MM.1S (cell line): ENCODE results near the gene HS6ST3.

Source experiments
- DNase-seq: peaks from one replicate; pipeline ENCODE4 v3.0.0-alpha.2; 2015
- H2AFZ ChIP-seq: fragments of 300-600 bp; sonication (generic); 2 replicates; pipeline ENCODE4 v1.6.0; 2016; ENCODE audit warnings: antibody characterized with exemption, low read length
- H3F3A ChIP-seq: fragments of 300-600 bp; sonication (generic); 2 replicates; pipeline ENCODE4 v1.6.1; 2016; ENCODE audit warnings: mild to moderate bottlenecking, antibody characterized with exemption, low read length, moderate library complexity, mixed read lengths; ENCODE audit not compliant: insufficient read depth
- H3K27ac ChIP-seq: fragments of 300-600 bp; sonication (generic); 2 replicates; pipeline ENCODE4 v1.5.1; 2016; ENCODE audit warnings: mild to moderate bottlenecking, low read length
- H3K27me3 ChIP-seq: fragments of 300-600 bp; sonication (generic); replicated peaks from 2 replicates; pipeline ENCODE4 v1.6.0; 2016; ENCODE audit warnings: low read length; ENCODE audit not compliant: insufficient read depth
- H3K36me3 ChIP-seq: fragments of 300-600 bp; sonication (generic); replicated peaks from 2 replicates; pipeline ENCODE4 v1.6.1; 2016; ENCODE audit warnings: mild to moderate bottlenecking, low read length, mixed read lengths; ENCODE audit not compliant: insufficient read depth
- H3K4me1 ChIP-seq: fragments of 300-600 bp; sonication (generic); 2 replicates; pipeline ENCODE4 v1.6.1; 2016; ENCODE audit warnings: low read length, mixed read lengths
- H3K4me2 ChIP-seq: fragments of 300-600 bp; sonication (generic); 2 replicates; pipeline ENCODE4 v1.6.0; 2016; ENCODE audit warnings: low read depth, low read length
- H3K4me3 ChIP-seq: fragments of 300-600 bp; sonication (generic); 2 replicates; pipeline ENCODE4 v1.5.1; 2016; ENCODE audit warnings: low read length, mixed read lengths
- H3K79me2 ChIP-seq: fragments of 300-600 bp; sonication (generic); 2 replicates; pipeline ENCODE4 v1.6.1; 2016; ENCODE audit warnings: mixed run types, low read length, mixed read lengths
- H3K9ac ChIP-seq: fragments of 300-600 bp; sonication (generic); 2 replicates; pipeline ENCODE4 v1.6.1; 2016; ENCODE audit warnings: low read length, mixed read lengths
- H3K9me2 ChIP-seq: fragments of 300-600 bp; sonication (generic); replicated peaks from 2 replicates; pipeline ENCODE4 v1.6.1; 2016; ENCODE audit warnings: mild to moderate bottlenecking, low read length, mixed read lengths; ENCODE audit not compliant: insufficient read depth
- H3K9me3 ChIP-seq: fragments of 300-600 bp; sonication (generic); replicated peaks from 2 replicates; pipeline ENCODE4 v1.6.1; 2016; ENCODE audit warnings: mild to moderate bottlenecking, low read length, mixed read lengths; ENCODE audit not compliant: insufficient read depth
- H4K20me1 ChIP-seq: fragments of 300-600 bp; sonication (generic); 2 replicates; pipeline ENCODE4 v1.6.1; 2016; ENCODE audit warnings: mild to moderate bottlenecking, low read length, moderate library complexity, mixed read lengths; ENCODE audit not compliant: insufficient read depth
- CTCF ChIP-seq: fragments of 300-600 bp; sonication (generic); IDR thresholded peaks from 2 replicates; pipeline ENCODE4 v1.5.1; 2016; ENCODE audit warnings: antibody characterized with exemption, low read length, mixed read lengths
- EZH2 ChIP-seq: fragments of 300-600 bp; sonication (generic); optimal IDR thresholded peaks from 2 replicates; pipeline ENCODE3; 2017; ENCODE audit warnings: low read depth, mild to moderate bottlenecking, antibody characterized with exemption, low read length, mixed read lengths
- EZH2phosphoT487 ChIP-seq: fragments of 300-600 bp; sonication (generic); IDR thresholded peaks from 2 replicates; pipeline ENCODE4 v1.6.1; 2018; ENCODE audit warnings: antibody characterized with exemption, low read length

Gene HS6ST3

GRCh38 chr13:96780105-96780504 is 690.2 kb downstream of the HS6ST3 start:
- no peak for DNase-seq
- Histone ChIP-seq H3K9ac (no peak overlapping the region), H2AFZ (no peak overlapping the region), H3K9me3 (no peaks in the 10 kb centered on the region), H4K20me1 (no peaks in the 10 kb centered on the region), H3F3A (no peaks in the 10 kb centered on the region), H3K4me1 (no peaks in the 10 kb centered on the region), H3K4me2 (no peak overlapping the region), H3K27ac (no peak overlapping the region), H3K4me3 (no peak overlapping the region), H3K27me3 (no peaks in the 10 kb centered on the region), H3K36me3 (no peaks in the 10 kb centered on the region), H3K9me2 (no peaks in the 10 kb centered on the region), H3K79me2 (no peaks in the 10 kb centered on the region)
- TF ChIP-seq CTCF = no peak
- no peak for TF ChIP-seq EZH2
- TF ChIP-seq EZH2phosphoT487 = no peak

GRCh38 chr13:96781141-96781540 is 691.2 kb downstream of the HS6ST3 start:
- H3K4me2 ChIP-seq = no peak overlapping the region
- H3K4me3 ChIP-seq = no peak overlapping the region
- H4K20me1 ChIP-seq = no peaks in the 10 kb centered on the region
- H3K79me2 ChIP-seq = no peaks in the 10 kb centered on the region
- H3K27ac ChIP-seq = no peak overlapping the region
- no peaks in the 10 kb centered on the region for H3K9me3 ChIP-seq
- no peaks in the 10 kb centered on the region for H3K9me2 ChIP-seq
- no peak for DNase-seq
- no peaks in the 10 kb centered on the region for H3K36me3 ChIP-seq
- H3K27me3 ChIP-seq = no peaks in the 10 kb centered on the region
- no peak overlapping the region for H2AFZ ChIP-seq
- no peaks in the 10 kb centered on the region for H3F3A ChIP-seq
- H3K4me1 ChIP-seq = no peaks in the 10 kb centered on the region
- H3K9ac ChIP-seq = no peak overlapping the region
- TF ChIP-seq CTCF (no peak), EZH2phosphoT487 (no peak), EZH2 (no peak)

- TF ChIP-seq EZH2phosphoT487 = no peak
- TF ChIP-seq CTCF = no peak
- TF ChIP-seq EZH2 = no peak
- Histone ChIP-seq H3K27me3 (no peaks in the 10 kb centered on the region), H4K20me1 (no peaks in the 10 kb centered on the region), H3K9me2 (no peaks in the 10 kb centered on the region), H2AFZ (no peak overlapping the region), H3K27ac (no peak overlapping the region), H3K4me1 (no peaks in the 10 kb centered on the region), H3K4me3 (no peak overlapping the region), H3F3A (no peaks in the 10 kb centered on the region), H3K9me3 (no peaks in the 10 kb centered on the region), H3K9ac (no peak overlapping the region), H3K4me2 (no peak overlapping the region), H3K79me2 (no peaks in the 10 kb centered on the region), H3K36me3 (no peaks in the 10 kb centered on the region)
- no peak for DNase-seq
These were observed 692.3 kb downstream of the HS6ST3 start for GRCh38 chr13:96782186-96782585.
